DND-41 (cell line): ENCODE data around the gene TAOK3.

ENCODE experiments used
- ATAC-seq: fragments of 200-7000 bp; cut with Tn5 transposase; 3 replicates; pipeline ENCODE4 v1.9.1; 2021; ENCODE audit warnings: low read depth; ENCODE audit not compliant: insufficient read depth
- DNase-seq: peaks from one replicate; pipeline ENCODE4 v3.0.0-alpha.2; 2020
- H2AFZ ChIP-seq: 2 replicates; pipeline ENCODE4 v1.6.0; 2012; ENCODE audit warnings: low read depth, low read length
- H3K27ac ChIP-seq: 2 replicates; pipeline ENCODE4 v1.5.1; 2012; ENCODE audit warnings: low read length, inconsistent platforms
- H3K27me3 ChIP-seq: fragments of 200-600 bp; sonication (generic); 2 replicates; pipeline ENCODE4 v1.6.0; 2012; ENCODE audit warnings: low read length, mild to moderate bottlenecking, inconsistent platforms; ENCODE audit not compliant: insufficient read depth, poor library complexity
- H3K36me3 ChIP-seq: 2 replicates; pipeline ENCODE4 v1.5.1; 2012; ENCODE audit warnings: low read length, inconsistent platforms; ENCODE audit not compliant: insufficient read depth
- H3K4me1 ChIP-seq: 2 replicates; pipeline ENCODE4 v1.5.1; 2012; ENCODE audit warnings: mild to moderate bottlenecking, low read length; ENCODE audit not compliant: insufficient read depth
- H3K4me2 ChIP-seq: 2 replicates; pipeline ENCODE4 v1.6.0; 2012; ENCODE audit warnings: mild to moderate bottlenecking, moderate library complexity, low read length, inconsistent platforms; ENCODE audit not compliant: insufficient read depth
- H3K4me3 ChIP-seq, 2 experiments: fragments of 200-600 bp in 1 of 2; shearing (Covaris generic) in 1 of 2; 2 replicates each; pipeline ENCODE4 v1.5.1; 2012 to 2016; ENCODE audit warnings: inconsistent platforms in 2 of 2, low read length in 2 of 2, mild to moderate bottlenecking in 2 of 2, low read depth in 1 of 2, moderate library complexity in 1 of 2
- H3K79me2 ChIP-seq: 2 replicates; pipeline ENCODE4 v1.6.0; 2012; ENCODE audit warnings: low read length, inconsistent platforms; ENCODE audit not compliant: insufficient read depth
- H3K9ac ChIP-seq: 2 replicates; pipeline ENCODE4 v1.6.0; 2012; ENCODE audit warnings: low read depth, mild to moderate bottlenecking, inconsistent platforms, low read length, moderate library complexity
- H3K9me3 ChIP-seq: 2 replicates; pipeline ENCODE4 v1.5.1; 2012; ENCODE audit warnings: low read length, moderate library complexity, mild to moderate bottlenecking, inconsistent platforms; ENCODE audit not compliant: insufficient read depth, severe bottlenecking
- H4K20me1 ChIP-seq: 2 replicates; pipeline ENCODE4 v1.6.0; 2012; ENCODE audit warnings: low read length; ENCODE audit not compliant: insufficient read depth
- CTCF ChIP-seq: IDR thresholded peaks from 2 replicates; pipeline ENCODE4 v1.5.1; 2012; ENCODE audit warnings: borderline replicate concordance, low read length, moderate library complexity, mild to moderate bottlenecking; ENCODE audit not compliant: poor library complexity, severe bottlenecking; ENCODE audit errors: extremely low read depth
- EZH2 ChIP-seq: IDR thresholded peaks from 3 replicates; pipeline ENCODE4 v1.6.1; 2012; ENCODE audit warnings: borderline replicate concordance, low read depth, mild to moderate bottlenecking, moderate library complexity, low read length, inconsistent platforms; ENCODE audit not compliant: severe bottlenecking

TAOK3 gene

GRCh38 chr12:118219772-118220171 is 152.9 kb downstream of the TAOK3 start:
- no peak overlapping the region for H2AFZ ChIP-seq
- no peaks in the 10 kb centered on the region for H3K27me3 ChIP-seq
- H3K9me3 ChIP-seq: no peaks in the 10 kb centered on the region
- H3K79me2 ChIP-seq: no peaks in the 10 kb centered on the region
- ATAC-seq (no peak), DNase-seq (no peak)
- no peak overlapping the region for H3K9ac ChIP-seq
- no peaks in the 10 kb centered on the region for H4K20me1 ChIP-seq
- no peak overlapping the region for H3K4me2 ChIP-seq
- H3K36me3 ChIP-seq: peaks cover 9% of the 10 kb centered on the region
- no peak overlapping the region for H3K4me3 ChIP-seq
- H3K4me1 ChIP-seq: no peaks in the 10 kb centered on the region
- no peak overlapping the region for H3K27ac ChIP-seq
- TF ChIP-seq CTCF (no peak), EZH2 (no peak)

- H3K4me3 ChIP-seq: no peak overlapping the region
- ATAC-seq (no peak), DNase-seq (no peak)
- H4K20me1 ChIP-seq: no peaks in the 10 kb centered on the region
- H3K4me2 ChIP-seq: no peak overlapping the region
- no peaks in the 10 kb centered on the region for H3K27me3 ChIP-seq
- H3K27ac ChIP-seq: no peak overlapping the region
- H3K79me2 ChIP-seq: no peaks in the 10 kb centered on the region
- no peak for TF ChIP-seq EZH2
- no peaks in the 10 kb centered on the region for H3K4me1 ChIP-seq
- no peak overlapping the region for H3K9ac ChIP-seq
- H3K9me3 ChIP-seq: no peaks in the 10 kb centered on the region
- H2AFZ ChIP-seq: no peak overlapping the region
- H3K36me3 ChIP-seq: peaks cover 5% of the 10 kb centered on the region
Observed at GRCh38 chr12:118219106-118219505, 153.6 kb downstream of the TAOK3 start.

GRCh38 chr12:118213452-118213851 is 159.3 kb downstream of the TAOK3 start:
- Histone ChIP-seq H3K4me1 (no peaks in the 10 kb centered on the region), H3K36me3 (peaks cover 42% of the 10 kb centered on the region), H3K4me2 (no peak overlapping the region), H3K4me3 (no peak overlapping the region), H3K9me3 (no peaks in the 10 kb centered on the region), H3K9ac (no peak overlapping the region), H3K79me2 (no peaks in the 10 kb centered on the region), H3K27ac (no peak overlapping the region), H4K20me1 (no peaks in the 10 kb centered on the region), H3K27me3 (no peaks in the 10 kb centered on the region), H2AFZ (no peak overlapping the region)
- TF ChIP-seq EZH2: no peak
- TF ChIP-seq CTCF: no peak
- ATAC-seq (no peak), DNase-seq (no peak)

GRCh38 chr12:118212606-118213005 is 160.1 kb downstream of the TAOK3 start:
- Histone ChIP-seq H2AFZ (no peak overlapping the region), H3K4me3 (no peak overlapping the region), H3K27me3 (no peaks in the 10 kb centered on the region), H3K9me3 (no peaks in the 10 kb centered on the region), H3K79me2 (no peaks in the 10 kb centered on the region), H3K4me1 (no peaks in the 10 kb centered on the region), H3K27ac (no peak overlapping the region), H3K9ac (no peak overlapping the region), H3K36me3 (peaks cover 42% of the 10 kb centered on the region), H3K4me2 (no peak overlapping the region), H4K20me1 (no peaks in the 10 kb centered on the region)
- TF ChIP-seq EZH2 (no peak), CTCF (no peak)
- DNase-seq: no peak
- no peak for ATAC-seq
